SK-N-SH (cell line): Measurements from ENCODE around the gene ZNF410.

Experiments used
- CTCF ChIP-seq: fragments of 200-600 bp; sonication (generic); IDR thresholded peaks from 2 replicates; pipeline ENCODE4 v1.6.1; 2017; ENCODE audit warnings: antibody characterized with exemption, mild to moderate bottlenecking, moderate library complexity
- EP300 ChIP-seq, 2 experiments: IDR thresholded peaks; 2 replicates each; pipeline versions ENCODE4 v1.4.0 to v1.6.1; 2012; ENCODE audit warnings: borderline replicate concordance in 1 of 2, low read depth in 1 of 2, low read length in 1 of 2
- EZH2phosphoT487 ChIP-seq: fragments of 200-600 bp; sonication (generic); IDR thresholded peaks from 2 replicates; pipeline ENCODE4 v1.6.1; 2017; ENCODE audit warnings: low read depth, mixed run types, mild to moderate bottlenecking, antibody characterized with exemption, moderate library complexity, borderline replicate concordance
- FOSL2 ChIP-seq: IDR thresholded peaks from 2 replicates; pipeline ENCODE4 v1.4.0; 2012; ENCODE audit warnings: low read depth, mild to moderate bottlenecking, moderate library complexity, borderline replicate concordance
- POLR2AphosphoS5 ChIP-seq: IDR thresholded peaks from 2 replicates; pipeline ENCODE4 v1.6.1; 2012; ENCODE audit warnings: low read depth, low read length

GRCh38 chr14:73968885-73969284 is 82.2 kb downstream of the ZNF410 start:
- TF ChIP-seq CTCF (no peak), FOSL2 (no peak), EP300 (IDR thresholded peaks at IDR 0.05; ENCODE audit: borderline replicate concordance in 1 of 2, low read depth in 1 of 2, low read length in 1 of 2) (no peak), POLR2AphosphoS5 (no peak), EZH2phosphoT487 (no peak)
